ENCODE results near the gene TXNRD2. TPM values are rescaled to one million over a fixed set of nuclear protein-coding genes. Genes with fewer than 3 reads are reported as not detected.

The TXNRD2 gene
- total RNA-seq, 1 experiment from 2014 or later: 17.2 TPM

DNA sequence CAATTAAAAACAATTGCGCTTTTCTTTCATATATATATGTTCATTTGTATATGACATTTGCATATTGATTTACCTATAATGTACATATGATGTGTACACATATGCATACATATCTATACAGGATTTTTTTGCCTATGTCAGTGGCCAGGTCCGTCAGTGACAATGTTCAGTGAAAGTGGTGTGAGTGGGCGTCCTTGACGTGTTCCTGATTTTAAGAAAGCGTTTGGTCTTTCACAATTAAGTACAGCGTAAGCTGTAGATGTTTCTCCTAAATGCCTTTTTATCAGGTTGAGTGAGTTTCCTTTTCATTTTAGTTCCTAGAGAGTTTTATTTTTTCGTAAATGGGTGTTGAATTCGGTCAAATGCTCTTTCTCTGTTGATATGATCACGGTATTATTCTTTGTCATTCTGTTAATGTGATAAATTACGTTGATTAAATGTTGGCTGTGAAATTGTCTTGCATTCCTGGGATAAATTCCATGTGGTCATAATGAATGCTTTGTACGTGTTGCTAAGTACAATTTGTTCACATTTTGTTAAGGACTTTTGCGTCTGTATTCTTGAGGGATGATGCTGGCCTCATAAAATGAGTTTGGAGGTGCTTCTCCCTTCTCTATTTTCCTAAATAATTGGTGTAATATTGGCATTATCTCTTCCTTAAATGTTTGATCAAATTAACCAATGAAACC, 76.3 kb downstream of the TXNRD2 start:
- no peaks in the 10 kb centered on the region for H3K9me3 ChIP-seq (replicated peaks)

GRCh38 chr22:19864538-19865106, 77.0 kb downstream of the TXNRD2 start:
- Histone ChIP-seq H3K4me3 (no peak overlapping the region), H3K27ac (no peak overlapping the region), H3K36me3 (no peaks in the 10 kb centered on the region), H3K9me3 (replicated peaks) (no peaks in the 10 kb centered on the region), H3K27me3 (no peaks in the 10 kb centered on the region), H3K4me1 (peaks cover 24% of the 10 kb centered on the region)
- no peak for DNase-seq

More for the DNA sequence above, 76.3 kb downstream of the TXNRD2 start:
- Histone ChIP-seq H3K4me1 (peaks cover 27% of the 10 kb centered on the region), H3K27me3 (no peaks in the 10 kb centered on the region), H3K36me3 (no peaks in the 10 kb centered on the region), H3K4me3 (no peak overlapping the region), H3K27ac (no peak overlapping the region)
- DNase-seq: no peak

- no peak overlapping the region for H3K4me3 ChIP-seq
- DNase-seq: no peak
These were observed 78.0 kb downstream of the TXNRD2 start for GRCh38 chr22:19863571-19863970.

DNA sequence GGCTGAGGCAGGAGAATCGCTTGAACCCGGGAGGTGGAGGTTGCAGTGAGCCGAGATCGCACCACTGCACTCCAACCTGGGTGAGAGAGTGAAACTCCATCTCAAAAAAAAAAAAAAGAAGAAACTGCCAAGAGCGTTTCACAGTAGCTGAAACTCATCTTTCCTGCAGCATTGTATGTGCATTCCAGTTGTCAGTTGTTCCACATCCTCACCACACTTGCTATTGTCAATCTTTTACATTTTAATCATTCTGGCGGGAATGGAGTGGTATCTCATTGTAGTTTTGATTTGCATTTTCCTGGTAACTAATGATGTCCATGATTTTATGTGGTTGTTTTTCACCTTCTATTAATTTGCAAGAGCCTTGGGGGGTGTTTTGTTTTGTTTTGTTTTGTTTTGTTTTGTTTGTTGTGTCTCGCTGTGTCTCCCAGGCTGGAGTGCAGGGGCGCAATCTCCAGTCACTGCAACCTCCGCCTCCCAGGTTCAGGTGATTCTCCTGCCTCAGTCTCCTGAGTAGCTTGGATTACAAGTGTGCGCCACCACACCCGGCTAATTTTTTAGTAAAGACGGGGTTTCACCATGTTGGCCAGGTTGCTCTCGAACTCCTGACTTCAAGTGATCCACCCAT, 78.9 kb downstream of the TXNRD2 start:
- peak overlapping the region; percentile 67 for H3K27ac ChIP-seq
- no peaks in the 10 kb centered on the region; the same call in 1 of the 2 replicates for H3K9me3 ChIP-seq (replicated peaks)
- no peaks in the 10 kb centered on the region for H3K36me3 ChIP-seq
- peaks cover 17% of the 10 kb centered on the region for H3K4me1 ChIP-seq
- H3K4me3 ChIP-seq: no peak overlapping the region
- peak; percentile 37 to 74 for DNase-seq
- H3K27me3 ChIP-seq: no peaks in the 10 kb centered on the region

More at GRCh38 chr22:19863571-19863970, 78.0 kb downstream of the TXNRD2 start:
- Histone ChIP-seq H3K27ac (no peak overlapping the region), H3K4me1 (peaks cover 17% of the 10 kb centered on the region), H3K9me3 (replicated peaks) (no peaks in the 10 kb centered on the region), H3K27me3 (no peaks in the 10 kb centered on the region), H3K36me3 (no peaks in the 10 kb centered on the region)

DNA sequence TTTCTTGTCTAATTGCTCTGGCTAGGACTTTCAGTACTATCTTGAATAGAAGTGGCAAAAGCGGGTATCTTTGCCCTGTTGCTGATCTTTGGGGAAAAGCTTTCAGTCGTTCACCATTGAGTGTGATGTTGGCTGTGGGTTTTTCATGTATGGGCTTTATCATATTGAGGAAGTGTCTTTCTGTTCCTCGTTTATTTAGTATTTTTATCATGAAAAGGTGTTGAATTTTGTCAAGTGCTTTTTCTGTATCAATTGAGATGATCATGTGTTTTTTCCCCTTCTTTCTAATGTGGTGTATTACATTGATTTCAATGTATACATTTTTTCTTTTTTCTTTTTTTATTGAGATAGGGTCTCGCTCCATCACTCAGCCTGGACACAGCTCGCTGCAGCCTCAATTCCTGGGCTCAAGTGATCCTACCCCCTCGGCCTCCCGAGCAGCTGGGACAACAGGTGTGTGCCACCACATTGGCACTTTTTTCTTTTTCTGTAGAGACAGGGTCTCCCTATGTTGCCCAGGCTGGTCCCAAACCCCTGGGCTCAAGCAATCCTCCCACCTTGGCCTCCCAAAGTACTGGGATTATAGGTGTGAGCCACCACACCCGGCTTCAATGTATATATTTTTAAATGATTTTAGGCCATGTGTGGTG, 81.6 kb downstream of the TXNRD2 start:
- Histone ChIP-seq H3K4me1 (peaks cover 16% of the 10 kb centered on the region), H3K36me3 (no peaks in the 10 kb centered on the region), H3K27ac (no peak overlapping the region), H3K9me3 (replicated peaks) (no peaks in the 10 kb centered on the region; the same call in 1 of the 2 replicates), H3K4me3 (no peak overlapping the region), H3K27me3 (no peaks in the 10 kb centered on the region)
- DNase-seq: no peak

DNA sequence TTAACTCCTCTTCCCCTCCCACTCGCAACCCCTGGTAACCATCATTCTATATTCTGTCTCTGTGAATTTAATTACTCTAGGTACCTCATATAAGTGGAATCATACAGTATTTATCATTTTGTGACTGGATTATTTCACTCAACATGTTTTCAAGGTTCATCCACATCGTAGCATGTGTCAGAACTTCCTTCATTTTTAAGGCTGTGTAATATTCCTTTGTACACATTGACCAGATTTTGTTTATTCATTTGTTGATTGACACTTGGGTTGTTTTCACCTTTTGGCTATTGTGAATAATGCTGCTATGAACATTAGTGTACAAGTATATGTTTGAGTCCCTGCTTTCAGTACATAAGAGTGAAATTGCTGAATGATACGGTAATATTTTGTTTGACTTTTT, 84.2 kb downstream of the TXNRD2 start:
- no peaks in the 10 kb centered on the region; the same call in 1 of the 2 replicates for H3K9me3 ChIP-seq (replicated peaks)
- no peaks in the 10 kb centered on the region for H3K27me3 ChIP-seq
- no peak overlapping the region for H3K27ac ChIP-seq
- no peak overlapping the region for H3K4me3 ChIP-seq
- H3K4me1 ChIP-seq: peaks cover 11% of the 10 kb centered on the region
- no peak for DNase-seq
- H3K36me3 ChIP-seq: no peaks in the 10 kb centered on the region

DNA sequence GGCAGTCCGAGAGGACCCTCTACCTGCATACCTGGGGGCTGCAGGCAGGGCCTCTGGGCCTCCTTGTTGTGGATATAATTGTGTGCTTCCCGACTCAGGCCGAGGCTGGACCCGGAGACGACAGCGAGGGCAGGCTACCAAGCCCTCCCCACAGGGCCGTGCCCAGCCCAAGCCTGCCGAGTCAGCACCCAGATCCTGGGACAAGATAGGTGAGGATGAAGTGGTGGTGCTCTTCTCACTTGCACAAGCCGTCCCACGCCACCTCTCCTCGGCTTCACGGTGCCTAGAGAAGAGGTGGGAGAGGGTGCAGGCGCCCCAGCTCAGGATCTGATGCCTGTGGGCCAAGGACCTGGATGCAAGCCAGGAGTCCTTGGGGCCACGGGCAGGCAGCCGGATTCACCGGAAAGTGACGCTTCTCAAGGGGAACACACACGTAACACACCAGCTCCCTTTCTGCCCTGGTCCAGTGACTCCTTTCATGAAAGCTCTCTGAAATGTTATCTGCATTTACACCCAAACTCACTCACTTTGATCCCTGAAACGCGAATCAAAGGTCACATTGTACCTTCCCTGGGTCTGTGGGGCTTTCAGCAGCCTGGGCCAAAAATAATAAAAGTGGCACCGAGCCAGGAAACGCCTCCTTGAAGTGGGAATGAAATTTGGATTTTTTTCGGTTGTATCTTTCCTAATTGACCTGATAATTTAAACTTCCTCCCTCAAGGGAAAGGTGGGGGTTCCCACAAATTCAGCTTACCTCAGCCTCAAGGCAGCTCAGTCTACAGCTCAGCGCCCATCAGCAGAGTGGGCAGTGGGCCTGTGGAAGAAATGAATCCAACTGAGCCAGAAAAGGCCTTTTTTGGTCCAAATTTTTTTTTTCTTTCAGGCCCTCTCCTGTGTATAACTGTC, 85.9 kb downstream of the TXNRD2 start:
- Histone ChIP-seq H3K4me1 (peaks cover 8% of the 10 kb centered on the region), H3K27ac (peak overlapping the region; percentile 81), H3K4me3 (peak overlapping the region; percentile 82), H3K36me3 (peaks cover 12% of the 10 kb centered on the region), H3K9me3 (replicated peaks) (no peaks in the 10 kb centered on the region; the same call in 1 of the 2 replicates), H3K27me3 (no peaks in the 10 kb centered on the region)
- DNase-seq: peak; percentile 83 to 92

DNA sequence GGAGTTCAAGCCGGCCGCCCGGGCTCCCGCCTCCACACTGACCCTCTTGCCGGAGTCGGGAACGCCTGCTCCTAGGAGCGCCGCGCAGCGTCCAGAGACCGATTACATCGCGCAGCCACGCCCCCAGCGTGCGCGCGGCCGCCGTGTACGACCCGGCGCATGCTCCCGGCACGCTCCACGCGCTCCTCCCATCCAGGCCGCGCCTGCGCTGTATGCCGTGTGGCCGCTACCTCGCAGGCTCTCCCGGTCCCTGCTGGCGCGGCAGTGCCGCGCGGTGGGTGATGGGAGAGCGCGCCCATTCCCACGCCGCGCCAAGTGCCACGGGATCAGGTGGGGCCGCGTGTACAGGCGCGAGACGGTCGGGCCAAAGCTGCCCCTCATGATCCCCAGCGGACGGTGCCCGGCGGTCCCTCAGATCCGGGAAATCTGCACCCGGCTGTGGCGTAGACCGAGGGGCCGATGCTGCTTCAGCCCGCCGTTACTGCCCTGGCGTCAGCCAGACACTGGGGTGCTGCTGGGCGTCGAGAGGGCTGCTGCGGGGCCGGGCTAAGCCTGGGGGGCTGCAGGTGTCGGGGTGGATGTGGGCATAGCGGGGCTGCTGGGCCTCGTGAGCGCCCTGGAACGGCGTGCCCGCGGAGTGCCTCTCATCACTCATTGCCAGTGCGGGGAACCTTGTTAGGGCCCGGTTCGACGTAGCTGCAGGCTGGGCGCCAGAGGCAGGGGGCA, 86.7 kb downstream of the TXNRD2 start, which contains the start of the genes GNB1L and RTL10:
GNB1L (minus strand) TSS at position 97 of the 726 bp plus-strand sequence. CDS start 33,519 bp downstream, outside the sequence.
RTL10 (minus strand) TSS at position 97 of the 726 bp plus-strand sequence. CDS start 2,613 bp downstream, outside the sequence.
- Histone ChIP-seq H3K4me1 (peaks cover 8% of the 10 kb centered on the region), H3K9me3 (replicated peaks) (no peaks in the 10 kb centered on the region; the same call in 1 of the 2 replicates), H3K27ac (peak within 1 kb of the TSS; percentile 81), H3K4me3 (peak within 1 kb of the TSS; percentile 82), H3K27me3 (no peaks in the 10 kb centered on the region), H3K36me3 (peaks cover 18% of the 10 kb centered on the region)
- peak; percentile 97 for DNase-seq

- Histone ChIP-seq H3K9me3 (replicated peaks) (no peaks in the 10 kb centered on the region; the same call in 1 of the 2 replicates), H3K27ac (peak overlapping the region; percentile 81; the same call in 1 of the 2 replicates), H3K27me3 (no peaks in the 10 kb centered on the region), H3K4me3 (peak overlapping the region; percentile 82), H3K4me1 (peaks cover 8% of the 10 kb centered on the region), H3K36me3 (peaks cover 23% of the 10 kb centered on the region)
- peak in 1 of 2 experiments; percentile 3 for DNase-seq
These were observed 87.5 kb downstream of the TXNRD2 start for GRCh38 chr22:19853879-19854777.

DNA sequence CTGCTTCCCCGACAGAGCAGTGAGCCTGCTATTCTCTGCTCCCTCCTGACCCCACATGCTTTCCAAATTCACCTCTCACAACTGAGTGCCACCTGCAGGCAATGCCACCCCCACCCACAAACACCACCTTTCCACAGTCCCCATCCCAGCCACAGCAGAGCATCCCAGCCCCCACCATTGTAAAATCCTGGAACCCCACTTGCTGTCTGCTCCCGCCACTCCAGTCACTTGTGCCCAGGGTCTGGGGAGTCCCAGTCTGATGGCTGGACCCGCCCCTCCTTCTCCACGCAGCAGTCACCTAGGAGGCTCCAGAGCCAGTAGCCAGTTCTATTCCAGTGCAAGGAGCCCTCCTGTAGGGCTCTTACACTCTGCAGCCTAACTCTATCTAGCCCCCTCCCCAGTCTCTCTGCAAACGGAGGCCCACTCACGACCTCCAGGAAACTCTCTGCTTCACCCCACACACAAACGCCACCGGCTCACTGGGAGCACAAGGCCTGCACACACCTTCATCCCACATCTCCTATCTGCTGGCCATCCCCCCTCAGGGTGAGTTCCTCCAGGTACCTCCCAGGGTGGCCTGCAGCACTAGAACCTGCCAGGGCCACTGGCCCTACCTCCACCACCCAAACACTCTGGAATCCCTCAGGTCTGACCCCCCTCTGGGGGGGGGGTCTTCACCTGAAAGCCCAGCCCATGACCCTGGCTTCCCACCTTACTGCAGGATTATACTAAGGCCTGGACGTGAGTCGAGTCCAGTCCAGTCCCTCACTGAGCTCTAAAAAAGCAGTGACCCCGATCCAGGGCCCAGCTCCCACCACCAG, 88.3 kb downstream of the TXNRD2 start:
- Histone ChIP-seq H3K27me3 (no peaks in the 10 kb centered on the region), H3K9me3 (replicated peaks) (no peaks in the 10 kb centered on the region; the same call in 1 of the 2 replicates), H3K4me3 (peak overlapping the region; percentile 82), H3K27ac (no peak overlapping the region), H3K36me3 (peaks cover 30% of the 10 kb centered on the region), H3K4me1 (peaks cover 8% of the 10 kb centered on the region)
- DNase-seq: peak in 1 of 2 experiments; percentile 4

GRCh38 chr22:19852177-19852781, 89.3 kb downstream of the TXNRD2 start:
- Histone ChIP-seq H3K27ac (no peak overlapping the region), H3K4me3 (no peak overlapping the region), H3K9me3 (replicated peaks) (no peaks in the 10 kb centered on the region), H3K4me1 (peaks cover 8% of the 10 kb centered on the region), H3K27me3 (no peaks in the 10 kb centered on the region), H3K36me3 (peaks cover 36% of the 10 kb centered on the region)
- DNase-seq: peak in 1 of 2 experiments; percentile 26

All from SJCRH30 (cell line).